A172 (cell line): Measurements from ENCODE around the gene DLST. TPM values are rescaled to one million over a fixed set of nuclear protein-coding genes. Genes with fewer than 3 reads are reported as not detected.
"Not testable (repeated sequence)": the region's sequence is repeated elsewhere in the genome, so short reads cannot be mapped to it uniquely, and the experiment has no call there.

Experiments used
- DNase-seq: peaks from one replicate; pipeline ENCODE4 v3.0.0-alpha.2; 2015; ENCODE audit warnings: low spot score
- total RNA-seq: library from RNA; depleted of rRNA; stranded (reverse); fragments of >200 nt; shearing (Covaris generic); gene quantifications from 2 replicates; pipeline ENCODE4 v1.2.3, GENCODE V29; 2014

The DLST gene
- total RNA-seq, 1 experiment from 2014 or later, result 26.5 TPM

GRCh38 chr14:74917646-74918081, 35.9 kb downstream of the DLST start:
- peak; percentile 3 for DNase-seq

- no peak for DNase-seq
Observed at GRCh38 chr14:74918380-74918779, 36.7 kb downstream of the DLST start.

GRCh38 chr14:74919421-74920165, 37.9 kb downstream of the DLST start:
- DNase-seq, result no peak

- DNase-seq, result no peak
Observed at GRCh38 chr14:74920281-74920680, 38.6 kb downstream of the DLST start.

- no peak for DNase-seq
Observed at GRCh38 chr14:74921053-74921620, 39.4 kb downstream of the DLST start.

GRCh38 chr14:74921987-74922751, 40.5 kb downstream of the DLST start:
- no peak for DNase-seq

- no peak for DNase-seq
Observed at GRCh38 chr14:74922752-74923401, 41.2 kb downstream of the DLST start, which contains the start of gene RPS6KL1. Gene RPS6KL1 (minus strand): TSS chr14:74923260. CDS start chr14:74921541, 1,719 bp downstream.

- no peak for DNase-seq
Observed at GRCh38 chr14:74924061-74924460, 42.3 kb downstream of the DLST start.

GRCh38 chr14:74927225-74927624, 45.5 kb downstream of the DLST start:
- DNase-seq, result no peak

GRCh38 chr14:74929242-74929641, 47.5 kb downstream of the DLST start:
- DNase-seq, result no peak

GRCh38 chr14:74931744-74932143, 50.0 kb downstream of the DLST start:
- not testable (repeated sequence) for DNase-seq

- no peak for DNase-seq
Observed at GRCh38 chr14:74932401-74932901, 50.7 kb downstream of the DLST start.

- DNase-seq, result not testable (repeated sequence)
Observed at GRCh38 chr14:74932936-74933335, 51.2 kb downstream of the DLST start.

- no peak for DNase-seq
Observed at GRCh38 chr14:74934041-74934440, 52.3 kb downstream of the DLST start.

- DNase-seq, result no peak
Observed at GRCh38 chr14:74934476-74935359, 53.0 kb downstream of the DLST start.

GRCh38 chr14:74935360-74935680, 53.6 kb downstream of the DLST start:
- DNase-seq, result no peak

- DNase-seq, result no peak
Observed at GRCh38 chr14:74936151-74936550, 54.4 kb downstream of the DLST start.

GRCh38 chr14:74936731-74937130, 55.0 kb downstream of the DLST start:
- no peak for DNase-seq

GRCh38 chr14:74937171-74937570, 55.5 kb downstream of the DLST start:
- no peak for DNase-seq

- DNase-seq, result no peak
Observed at GRCh38 chr14:74938531-74939495, 57.1 kb downstream of the DLST start.
